GM23338 (cell line): Measurements from ENCODE around the gene GPR146. TPM values are rescaled to one million over a fixed set of nuclear protein-coding genes. Genes with fewer than 3 reads are reported as not detected.

Experiments used
- ATAC-seq: fragments of 200-7000 bp; cut with Tn5 transposase; 3 replicates; pipeline ENCODE4 v1.9.1; 2020
- DNase-seq: peaks from one replicate; pipeline ENCODE4 v3.0.0-alpha.2; 2015; ENCODE audit warnings: low spot score
- H2AFZ ChIP-seq: fragments of 200-600 bp; sonication (generic); 2 replicates; pipeline ENCODE4 v1.8.0; 2016; ENCODE audit warnings: antibody characterized with exemption, mild to moderate bottlenecking, moderate library complexity
- H3F3A ChIP-seq: fragments of 200-600 bp; sonication (generic); replicated peaks from 2 replicates; pipeline ENCODE4 v1.8.0; 2017; ENCODE audit warnings: antibody characterized with exemption, mixed run types, low read depth
- H3K27ac ChIP-seq: fragments of 200-600 bp; sonication (generic); 2 replicates; pipeline ENCODE4 v1.6.1; 2016; ENCODE audit warnings: low read depth
- H3K27me3 ChIP-seq: fragments of 200-600 bp; sonication (generic); 2 replicates; pipeline ENCODE4 v1.8.0; 2016; ENCODE audit warnings: mild to moderate bottlenecking, mixed run types, moderate library complexity; ENCODE audit not compliant: insufficient read depth
- H3K36me3 ChIP-seq: fragments of 200-600 bp; sonication (generic); 2 replicates; pipeline ENCODE4 v1.8.0; 2016; ENCODE audit warnings: mild to moderate bottlenecking; ENCODE audit not compliant: insufficient read depth
- H3K4me1 ChIP-seq: fragments of 200-600 bp; sonication (generic); 2 replicates; pipeline ENCODE4 v1.8.0; 2016; ENCODE audit warnings: mild to moderate bottlenecking, moderate library complexity; ENCODE audit not compliant: insufficient read depth
- H3K4me2 ChIP-seq: fragments of 200-600 bp; sonication (generic); 2 replicates; pipeline ENCODE4 v1.7.1; 2017; ENCODE audit warnings: mixed run types
- H3K4me3 ChIP-seq: fragments of 200-600 bp; sonication (generic); 2 replicates; pipeline ENCODE4 v1.6.1; 2016; ENCODE audit warnings: mixed run types
- H3K79me2 ChIP-seq: fragments of 200-600 bp; sonication (generic); replicated peaks from 2 replicates; pipeline ENCODE4 v1.8.0; 2017; ENCODE audit warnings: mild to moderate bottlenecking; ENCODE audit not compliant: insufficient read depth
- H3K9me2 ChIP-seq: fragments of 200-600 bp; sonication (generic); 2 replicates; pipeline ENCODE4 v1.8.0; 2017; ENCODE audit not compliant: insufficient read depth
- H4K20me1 ChIP-seq: fragments of 200-600 bp; sonication (generic); replicated peaks from 2 replicates; pipeline ENCODE4 v1.8.0; 2017; ENCODE audit warnings: mild to moderate bottlenecking; ENCODE audit not compliant: insufficient read depth
- H3K27ac Mint-ChIP-seq: 2 replicates; pipeline ENCODE4 v1.8.0; 2020; ENCODE audit warnings: inconsistent platforms, mild to moderate bottlenecking, moderate library complexity, mixed read lengths
- H3K27me3 Mint-ChIP-seq: 3 replicates; pipeline ENCODE4 v1.8.0; 2022; ENCODE audit warnings: low read depth, mild to moderate bottlenecking, moderate library complexity, mixed read lengths, inconsistent platforms; ENCODE audit not compliant: insufficient read depth, poor library complexity
- H3K36me3 Mint-ChIP-seq: 3 replicates; pipeline ENCODE4 v1.8.0; 2021; ENCODE audit warnings: low read depth, mild to moderate bottlenecking, inconsistent platforms, moderate library complexity, mixed read lengths
- H3K4me1 Mint-ChIP-seq: 3 replicates; pipeline ENCODE4 v1.8.0; 2020; ENCODE audit warnings: mild to moderate bottlenecking, inconsistent platforms, mixed read lengths
- H3K4me3 Mint-ChIP-seq: 3 replicates; pipeline ENCODE4 v1.8.0; 2021; ENCODE audit warnings: moderate library complexity, mild to moderate bottlenecking, inconsistent platforms, mixed read lengths
- H3K9me3 Mint-ChIP-seq: 3 replicates; pipeline ENCODE4 v1.8.0; 2020; ENCODE audit warnings: moderate library complexity, mild to moderate bottlenecking, inconsistent platforms, mixed read lengths
- CREB1 ChIP-seq: fragments of 250-450 bp; sonication (Bioruptor Pico); IDR thresholded peaks from 2 replicates; pipeline ENCODE4 v1.5.0; 2020; ENCODE audit warnings: low read depth, mild to moderate bottlenecking, moderate library complexity
- EZH2 ChIP-seq: fragments of 200-600 bp; sonication (generic); IDR thresholded peaks from one replicate; pipeline ENCODE4 v1.8.0; 2017; ENCODE audit warnings: antibody characterized with exemption, mild to moderate bottlenecking, low read depth; ENCODE audit not compliant: unreplicated experiment
- EZH2phosphoT487 ChIP-seq: fragments of 200-600 bp; sonication (generic); IDR thresholded peaks from one replicate; pipeline ENCODE4 v1.8.1; 2018; ENCODE audit warnings: antibody characterized with exemption; ENCODE audit not compliant: unreplicated experiment
- JUNB ChIP-seq: IDR thresholded peaks from one replicate; pipeline ENCODE4 v1.6.1; 2016; ENCODE audit warnings: antibody characterized with exemption; ENCODE audit not compliant: unreplicated experiment
- NANOG ChIP-seq: IDR thresholded peaks from 2 replicates; pipeline ENCODE4 v1.6.1; 2016; ENCODE audit warnings: antibody characterized with exemption, borderline replicate concordance
- POLR2AphosphoS5 ChIP-seq: IDR thresholded peaks from 2 replicates; pipeline ENCODE4 v1.6.1; 2016; ENCODE audit warnings: antibody characterized with exemption, low read depth
- STAT1 ChIP-seq: IDR thresholded peaks from one replicate; pipeline ENCODE4 v1.6.1; 2016; ENCODE audit warnings: antibody characterized with exemption; ENCODE audit not compliant: unreplicated experiment
- ZNF114 ChIP-seq: fragments of 250-450 bp; sonication (Bioruptor Pico); IDR thresholded peaks from 2 replicates; pipeline ENCODE4 v1.5.0; 2020; ENCODE audit warnings: mild to moderate bottlenecking, moderate library complexity
- ZNF331 ChIP-seq: fragments of 250-450 bp; sonication (Bioruptor Pico); IDR thresholded peaks from 2 replicates; pipeline ENCODE4 v1.5.0; 2020; ENCODE audit warnings: low read depth, mild to moderate bottlenecking, moderate library complexity
- polyA plus RNA-seq: library from polyadenylated mRNA; unstranded; fragments of >200 nt; fragmentation: Nextera tagmentation; extraction: Ambion mirVana; gene quantifications from 2 replicates; pipeline ENCODE4 v1.2.1, GENCODE V29; 2016
- total RNA-seq: library from RNA; depleted of rRNA; stranded (reverse); fragments of >200 nt; shearing (Covaris generic); gene quantifications from 2 replicates; pipeline ENCODE4 v1.2.3, GENCODE V29; 2014
- TF ChIP-seq, protein P1 (sequence below), 2 experiments: fragments of 200-600 bp in 1 of 2; sonication (generic) in 1 of 2; conservative IDR thresholded peaks; 2 replicates each; pipeline versions ENCODE4 v1.5.1 to v1.6.1; 2016 to 2017; ENCODE audit warnings: antibody characterized with exemption in 2 of 2, low read depth in 2 of 2, mild to moderate bottlenecking in 2 of 2, moderate library complexity in 1 of 2
- TF ChIP-seq, protein P2 (sequence below): IDR thresholded peaks from one replicate; pipeline ENCODE4 v1.6.1; 2018; ENCODE audit warnings: antibody characterized with exemption; ENCODE audit not compliant: unreplicated experiment
- TF ChIP-seq, protein P3 (sequence below): IDR thresholded peaks from 2 replicates; pipeline ENCODE4 v1.6.1; 2016; ENCODE audit warnings: antibody characterized with exemption
- TF ChIP-seq, protein P4 (sequence below): fragments of 250-450 bp; sonication (Bioruptor Pico); IDR thresholded peaks from 2 replicates; pipeline ENCODE4 v1.5.0; 2020; ENCODE audit warnings: mild to moderate bottlenecking, moderate library complexity

GPR146 gene
- total and polyA plus RNA-seq, 2 experiments from 2014 or later, result 0.28 to 0.37 TPM

DNA sequence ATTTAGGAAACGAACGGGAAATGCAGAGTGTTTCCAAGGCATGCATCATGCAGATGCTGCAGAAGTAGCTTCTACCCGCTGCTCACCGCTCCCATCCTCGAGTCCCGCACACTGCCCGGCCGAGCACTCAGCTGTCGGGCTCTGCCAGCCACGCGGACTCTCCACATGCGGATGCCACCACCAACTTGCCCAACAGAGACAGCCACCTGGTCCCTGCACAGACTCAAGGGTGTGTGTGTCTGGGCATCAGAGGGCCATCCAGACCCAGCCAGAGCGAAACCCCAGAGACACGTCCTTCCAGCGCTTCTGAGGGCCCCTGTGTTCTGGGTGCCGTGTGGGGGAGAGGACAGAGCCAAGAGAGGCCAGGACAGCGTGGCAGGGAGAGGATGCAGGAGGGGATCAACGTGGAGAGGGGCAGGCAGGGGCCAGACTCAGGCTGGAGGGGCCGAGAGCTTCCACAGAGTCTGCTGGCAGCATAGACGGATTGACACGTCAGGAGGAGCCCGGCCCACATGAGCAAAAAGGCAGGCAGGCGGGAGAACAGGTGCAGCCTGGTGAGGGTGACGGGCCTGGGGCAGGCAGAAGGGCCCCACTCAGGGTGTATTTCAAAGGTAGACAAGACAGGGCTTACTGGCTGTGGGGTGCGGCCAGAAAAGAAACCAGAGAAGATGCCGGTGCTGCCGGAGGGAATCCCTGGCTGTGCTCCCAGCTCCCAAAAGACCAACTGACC is 61.9 kb downstream of the GPR146 start:
- Histone ChIP-seq H3K36me3 (no peaks in the 10 kb centered on the region), H4K20me1 (no peaks in the 10 kb centered on the region; the same call in none of the 2 replicates), H2AFZ (no peak overlapping the region), H3K9me2 (no peaks in the 10 kb centered on the region), H3K4me1 (no peaks in the 10 kb centered on the region), H3F3A (no peaks in the 10 kb centered on the region), H3K27ac (no peak overlapping the region), H3K79me2 (peaks cover 58% of the 10 kb centered on the region), H3K27me3 (no peaks in the 10 kb centered on the region), H3K4me2 (no peak overlapping the region), H3K4me3 (no peak overlapping the region)
- TF ChIP-seq POLR2AphosphoS5 (no peak), EZH2 (no peak), EZH2phosphoT487 (no peak), JUNB (no peak), ZNF114 (CRISPR knock-in tag) (no peak), CREB1 (CRISPR knock-in tag) (no peak), NANOG (no peak), ZNF331 (no peak), STAT1 (no peak)
- TF ChIP-seq, protein P1, sequence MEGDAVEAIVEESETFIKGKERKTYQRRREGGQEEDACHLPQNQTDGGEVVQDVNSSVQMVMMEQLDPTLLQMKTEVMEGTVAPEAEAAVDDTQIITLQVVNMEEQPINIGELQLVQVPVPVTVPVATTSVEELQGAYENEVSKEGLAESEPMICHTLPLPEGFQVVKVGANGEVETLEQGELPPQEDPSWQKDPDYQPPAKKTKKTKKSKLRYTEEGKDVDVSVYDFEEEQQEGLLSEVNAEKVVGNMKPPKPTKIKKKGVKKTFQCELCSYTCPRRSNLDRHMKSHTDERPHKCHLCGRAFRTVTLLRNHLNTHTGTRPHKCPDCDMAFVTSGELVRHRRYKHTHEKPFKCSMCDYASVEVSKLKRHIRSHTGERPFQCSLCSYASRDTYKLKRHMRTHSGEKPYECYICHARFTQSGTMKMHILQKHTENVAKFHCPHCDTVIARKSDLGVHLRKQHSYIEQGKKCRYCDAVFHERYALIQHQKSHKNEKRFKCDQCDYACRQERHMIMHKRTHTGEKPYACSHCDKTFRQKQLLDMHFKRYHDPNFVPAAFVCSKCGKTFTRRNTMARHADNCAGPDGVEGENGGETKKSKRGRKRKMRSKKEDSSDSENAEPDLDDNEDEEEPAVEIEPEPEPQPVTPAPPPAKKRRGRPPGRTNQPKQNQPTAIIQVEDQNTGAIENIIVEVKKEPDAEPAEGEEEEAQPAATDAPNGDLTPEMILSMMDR (conservative IDR thresholded peaks at IDR 0.05; ENCODE audit: low read depth in 2 of 2), result no peak
- TF ChIP-seq, protein P2, sequence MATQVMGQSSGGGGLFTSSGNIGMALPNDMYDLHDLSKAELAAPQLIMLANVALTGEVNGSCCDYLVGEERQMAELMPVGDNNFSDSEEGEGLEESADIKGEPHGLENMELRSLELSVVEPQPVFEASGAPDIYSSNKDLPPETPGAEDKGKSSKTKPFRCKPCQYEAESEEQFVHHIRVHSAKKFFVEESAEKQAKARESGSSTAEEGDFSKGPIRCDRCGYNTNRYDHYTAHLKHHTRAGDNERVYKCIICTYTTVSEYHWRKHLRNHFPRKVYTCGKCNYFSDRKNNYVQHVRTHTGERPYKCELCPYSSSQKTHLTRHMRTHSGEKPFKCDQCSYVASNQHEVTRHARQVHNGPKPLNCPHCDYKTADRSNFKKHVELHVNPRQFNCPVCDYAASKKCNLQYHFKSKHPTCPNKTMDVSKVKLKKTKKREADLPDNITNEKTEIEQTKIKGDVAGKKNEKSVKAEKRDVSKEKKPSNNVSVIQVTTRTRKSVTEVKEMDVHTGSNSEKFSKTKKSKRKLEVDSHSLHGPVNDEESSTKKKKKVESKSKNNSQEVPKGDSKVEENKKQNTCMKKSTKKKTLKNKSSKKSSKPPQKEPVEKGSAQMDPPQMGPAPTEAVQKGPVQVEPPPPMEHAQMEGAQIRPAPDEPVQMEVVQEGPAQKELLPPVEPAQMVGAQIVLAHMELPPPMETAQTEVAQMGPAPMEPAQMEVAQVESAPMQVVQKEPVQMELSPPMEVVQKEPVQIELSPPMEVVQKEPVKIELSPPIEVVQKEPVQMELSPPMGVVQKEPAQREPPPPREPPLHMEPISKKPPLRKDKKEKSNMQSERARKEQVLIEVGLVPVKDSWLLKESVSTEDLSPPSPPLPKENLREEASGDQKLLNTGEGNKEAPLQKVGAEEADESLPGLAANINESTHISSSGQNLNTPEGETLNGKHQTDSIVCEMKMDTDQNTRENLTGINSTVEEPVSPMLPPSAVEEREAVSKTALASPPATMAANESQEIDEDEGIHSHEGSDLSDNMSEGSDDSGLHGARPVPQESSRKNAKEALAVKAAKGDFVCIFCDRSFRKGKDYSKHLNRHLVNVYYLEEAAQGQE, result no peak
- TF ChIP-seq, protein P3, sequence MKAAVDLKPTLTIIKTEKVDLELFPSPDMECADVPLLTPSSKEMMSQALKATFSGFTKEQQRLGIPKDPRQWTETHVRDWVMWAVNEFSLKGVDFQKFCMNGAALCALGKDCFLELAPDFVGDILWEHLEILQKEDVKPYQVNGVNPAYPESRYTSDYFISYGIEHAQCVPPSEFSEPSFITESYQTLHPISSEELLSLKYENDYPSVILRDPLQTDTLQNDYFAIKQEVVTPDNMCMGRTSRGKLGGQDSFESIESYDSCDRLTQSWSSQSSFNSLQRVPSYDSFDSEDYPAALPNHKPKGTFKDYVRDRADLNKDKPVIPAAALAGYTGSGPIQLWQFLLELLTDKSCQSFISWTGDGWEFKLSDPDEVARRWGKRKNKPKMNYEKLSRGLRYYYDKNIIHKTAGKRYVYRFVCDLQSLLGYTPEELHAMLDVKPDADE, result no peak
- TF ChIP-seq, protein P4, sequence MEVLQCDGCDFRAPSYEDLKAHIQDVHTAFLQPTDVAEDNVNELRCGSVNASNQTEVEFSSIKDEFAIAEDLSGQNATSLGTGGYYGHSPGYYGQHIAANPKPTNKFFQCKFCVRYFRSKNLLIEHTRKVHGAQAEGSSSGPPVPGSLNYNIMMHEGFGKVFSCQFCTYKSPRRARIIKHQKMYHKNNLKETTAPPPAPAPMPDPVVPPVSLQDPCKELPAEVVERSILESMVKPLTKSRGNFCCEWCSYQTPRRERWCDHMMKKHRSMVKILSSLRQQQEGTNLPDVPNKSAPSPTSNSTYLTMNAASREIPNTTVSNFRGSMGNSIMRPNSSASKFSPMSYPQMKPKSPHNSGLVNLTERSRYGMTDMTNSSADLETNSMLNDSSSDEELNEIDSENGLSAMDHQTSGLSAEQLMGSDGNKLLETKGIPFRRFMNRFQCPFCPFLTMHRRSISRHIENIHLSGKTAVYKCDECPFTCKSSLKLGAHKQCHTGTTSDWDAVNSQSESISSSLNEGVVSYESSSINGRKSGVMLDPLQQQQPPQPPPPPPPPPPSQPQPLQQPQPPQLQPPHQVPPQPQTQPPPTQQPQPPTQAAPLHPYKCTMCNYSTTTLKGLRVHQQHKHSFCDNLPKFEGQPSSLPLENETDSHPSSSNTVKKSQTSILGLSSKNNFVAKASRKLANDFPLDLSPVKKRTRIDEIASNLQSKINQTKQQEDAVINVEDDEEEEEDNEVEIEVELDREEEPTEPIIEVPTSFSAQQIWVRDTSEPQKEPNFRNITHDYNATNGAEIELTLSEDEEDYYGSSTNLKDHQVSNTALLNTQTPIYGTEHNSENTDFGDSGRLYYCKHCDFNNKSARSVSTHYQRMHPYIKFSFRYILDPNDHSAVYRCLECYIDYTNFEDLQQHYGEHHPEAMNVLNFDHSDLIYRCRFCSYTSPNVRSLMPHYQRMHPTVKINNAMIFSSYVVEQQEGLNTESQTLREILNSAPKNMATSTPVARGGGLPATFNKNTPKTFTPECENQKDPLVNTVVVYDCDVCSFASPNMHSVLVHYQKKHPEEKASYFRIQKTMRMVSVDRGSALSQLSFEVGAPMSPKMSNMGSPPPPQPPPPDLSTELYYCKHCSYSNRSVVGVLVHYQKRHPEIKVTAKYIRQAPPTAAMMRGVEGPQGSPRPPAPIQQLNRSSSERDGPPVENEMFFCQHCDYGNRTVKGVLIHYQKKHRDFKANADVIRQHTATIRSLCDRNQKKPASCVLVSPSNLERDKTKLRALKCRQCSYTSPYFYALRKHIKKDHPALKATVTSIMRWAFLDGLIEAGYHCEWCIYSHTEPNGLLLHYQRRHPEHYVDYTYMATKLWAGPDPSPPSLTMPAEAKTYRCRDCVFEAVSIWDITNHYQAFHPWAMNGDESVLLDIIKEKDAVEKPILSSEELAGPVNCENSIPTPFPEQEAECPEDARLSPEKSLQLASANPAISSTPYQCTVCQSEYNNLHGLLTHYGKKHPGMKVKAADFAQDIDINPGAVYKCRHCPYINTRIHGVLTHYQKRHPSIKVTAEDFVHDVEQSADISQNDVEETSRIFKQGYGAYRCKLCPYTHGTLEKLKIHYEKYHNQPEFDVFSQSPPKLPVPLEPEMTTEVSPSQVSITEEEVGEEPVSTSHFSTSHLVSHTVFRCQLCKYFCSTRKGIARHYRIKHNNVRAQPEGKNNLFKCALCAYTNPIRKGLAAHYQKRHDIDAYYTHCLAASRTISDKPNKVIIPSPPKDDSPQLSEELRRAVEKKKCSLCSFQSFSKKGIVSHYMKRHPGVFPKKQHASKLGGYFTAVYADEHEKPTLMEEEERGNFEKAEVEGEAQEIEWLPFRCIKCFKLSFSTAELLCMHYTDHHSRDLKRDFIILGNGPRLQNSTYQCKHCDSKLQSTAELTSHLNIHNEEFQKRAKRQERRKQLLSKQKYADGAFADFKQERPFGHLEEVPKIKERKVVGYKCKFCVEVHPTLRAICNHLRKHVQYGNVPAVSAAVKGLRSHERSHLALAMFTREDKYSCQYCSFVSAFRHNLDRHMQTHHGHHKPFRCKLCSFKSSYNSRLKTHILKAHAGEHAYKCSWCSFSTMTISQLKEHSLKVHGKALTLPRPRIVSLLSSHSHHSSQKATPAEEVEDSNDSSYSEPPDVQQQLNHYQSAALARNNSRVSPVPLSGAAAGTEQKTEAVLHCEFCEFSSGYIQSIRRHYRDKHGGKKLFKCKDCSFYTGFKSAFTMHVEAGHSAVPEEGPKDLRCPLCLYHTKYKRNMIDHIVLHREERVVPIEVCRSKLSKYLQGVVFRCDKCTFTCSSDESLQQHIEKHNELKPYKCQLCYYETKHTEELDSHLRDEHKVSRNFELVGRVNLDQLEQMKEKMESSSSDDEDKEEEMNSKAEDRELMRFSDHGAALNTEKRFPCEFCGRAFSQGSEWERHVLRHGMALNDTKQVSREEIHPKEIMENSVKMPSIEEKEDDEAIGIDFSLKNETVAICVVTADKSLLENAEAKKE (CRISPR knock-in tag), result no peak
- Mint-ChIP-seq H3K4me3 (no peak overlapping the region), H3K4me1 (no peaks in the 10 kb centered on the region; the same call in 2 of the 3 replicates), H3K27ac (no peak overlapping the region), H3K36me3 (no peaks in the 10 kb centered on the region; the same call in 2 of the 3 replicates), H3K27me3 (peaks cover 4% of the 10 kb centered on the region), H3K9me3 (no peaks in the 10 kb centered on the region)
- no peak for ATAC-seq
- no peak for DNase-seq
